ENCODE data around the gene CRADD.
"Not testable (repeated sequence)": the region's sequence is repeated elsewhere in the genome, so short reads cannot be mapped to it uniquely, and the experiment has no call there.

Gene CRADD

DNA sequence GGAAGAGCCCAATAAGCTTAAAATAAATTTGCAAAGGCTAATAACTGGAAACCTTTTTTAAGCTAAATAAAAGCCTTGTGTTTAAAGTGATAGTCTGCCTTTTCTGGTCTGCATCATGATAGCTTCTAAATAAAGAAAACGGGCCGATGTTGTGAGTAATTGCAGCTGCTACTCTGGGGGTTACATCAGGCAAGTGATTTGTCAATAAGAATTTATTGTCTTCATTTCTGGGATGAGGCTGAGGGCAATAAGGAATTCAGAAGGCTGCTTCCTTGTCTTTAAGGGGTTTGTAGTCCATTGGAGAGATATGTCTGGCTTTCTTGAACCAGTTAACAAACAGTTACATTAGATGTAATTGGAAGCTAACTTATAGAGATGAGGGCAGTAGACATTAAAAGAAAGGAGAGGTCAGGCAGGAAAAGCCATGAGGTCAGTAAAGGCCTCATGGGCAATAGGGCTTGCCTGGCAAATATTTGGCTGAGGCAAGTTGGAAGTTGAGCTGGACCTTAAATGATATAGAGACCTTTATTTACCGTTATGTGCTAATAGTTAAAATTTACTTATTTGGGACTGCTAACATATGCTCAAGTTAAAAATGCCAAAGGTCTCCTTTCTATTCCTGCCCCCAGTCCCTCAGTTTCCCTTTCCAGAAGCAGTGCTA is 85.0 kb downstream of the CRADD start:
- DNase-seq, result no peak

DNA sequence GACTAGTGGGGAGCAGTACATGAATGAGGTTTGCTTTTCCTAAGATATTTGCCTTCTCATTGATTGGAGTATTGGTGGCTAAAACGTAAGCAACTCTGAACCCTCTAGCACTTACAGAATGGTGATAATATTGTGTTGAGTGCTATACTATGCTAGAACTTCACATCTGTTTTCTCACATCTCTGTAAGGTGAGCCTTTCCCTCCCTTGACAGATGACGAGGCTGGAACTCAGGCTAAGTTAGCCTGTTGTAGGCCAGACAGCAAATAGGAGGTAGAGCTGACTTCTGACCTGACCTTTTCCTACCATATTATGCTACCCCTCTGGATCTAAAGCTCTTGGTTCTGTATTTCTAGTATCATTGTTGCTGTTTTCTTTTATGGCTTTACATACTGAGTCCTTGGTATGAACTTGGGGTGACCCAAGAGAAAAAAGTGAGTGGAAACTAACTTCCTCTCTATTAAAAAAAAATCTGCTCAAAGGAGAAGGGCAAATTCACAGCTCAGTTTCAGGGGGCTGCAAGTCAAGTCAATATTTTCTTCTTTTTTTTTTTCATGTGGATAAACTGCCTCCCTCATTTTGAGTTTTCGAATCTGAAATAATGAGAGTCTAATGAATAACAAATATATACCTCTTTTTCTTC is 85.9 kb downstream of the CRADD start:
- no peak for DNase-seq

GRCh38 chr12:93763746-93764147 is 86.6 kb downstream of the CRADD start:
- no peak for DNase-seq

DNA sequence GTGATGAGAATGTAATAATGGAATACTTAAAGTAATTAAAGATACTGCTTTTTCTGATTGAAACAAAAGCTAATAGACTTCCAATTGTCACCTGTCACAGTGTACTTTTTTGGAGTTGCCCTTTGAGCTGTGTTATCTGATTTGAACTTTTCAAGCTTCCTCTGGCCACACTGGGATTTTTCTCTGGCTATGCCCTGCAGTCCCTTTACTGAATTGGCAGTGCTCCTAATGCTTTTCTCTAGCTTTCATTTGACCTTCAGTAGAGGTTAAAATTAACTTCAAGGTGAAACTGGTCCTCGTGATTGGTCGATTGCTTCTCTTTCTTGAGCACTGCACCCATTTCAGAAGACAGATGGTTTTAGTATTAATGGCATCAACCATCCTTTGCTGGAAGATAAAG is 89.2 kb downstream of the CRADD start:
- no peak for DNase-seq

- no peak for DNase-seq
These were observed 89.8 kb downstream of the CRADD start for GRCh38 chr12:93766796-93767523.

- no peak for DNase-seq
These were observed 90.3 kb downstream of the CRADD start for GRCh38 chr12:93767524-93767863.

GRCh38 chr12:93772003-93772700 is 95.0 kb downstream of the CRADD start:
- DNase-seq, result no peak

DNA sequence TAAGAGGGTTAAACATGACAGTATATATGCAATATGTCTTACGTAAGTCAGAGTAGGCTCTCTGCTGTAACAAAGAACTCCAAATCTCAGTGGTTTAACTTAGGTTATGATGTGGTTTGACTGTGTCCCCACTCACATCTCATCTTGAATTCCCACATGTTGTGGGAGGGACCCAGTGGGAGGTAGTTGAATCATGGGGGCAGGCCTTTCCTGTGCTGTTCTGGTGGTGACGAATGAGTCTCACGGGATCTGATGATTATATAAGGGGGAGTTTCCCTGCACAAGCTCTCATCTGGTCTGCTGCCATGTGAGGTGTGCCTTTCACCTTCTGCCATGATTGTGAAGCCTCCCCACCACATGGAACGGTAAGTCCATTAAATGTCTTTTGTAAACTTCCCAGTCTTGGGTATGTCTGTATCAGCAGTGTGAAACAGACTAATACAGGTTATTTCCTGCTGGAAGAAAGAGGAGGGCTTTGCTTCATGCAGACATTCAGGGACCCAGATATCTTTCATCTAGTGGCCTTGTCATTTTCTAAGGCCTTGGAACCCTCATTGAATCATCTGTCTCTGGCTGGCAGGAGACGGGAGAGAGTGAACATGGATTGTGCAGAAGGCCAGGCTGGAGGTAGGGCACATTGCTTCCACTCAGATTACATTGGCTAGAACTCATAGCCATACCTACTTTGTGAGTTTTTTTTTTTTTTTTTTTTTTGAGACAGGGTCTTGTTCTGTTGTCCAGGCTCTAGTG is 96.1 kb downstream of the CRADD start:
- DNase-seq, result no peak

- no peak for DNase-seq
These were observed 99.4 kb downstream of the CRADD start for GRCh38 chr12:93776581-93777018.

DNA sequence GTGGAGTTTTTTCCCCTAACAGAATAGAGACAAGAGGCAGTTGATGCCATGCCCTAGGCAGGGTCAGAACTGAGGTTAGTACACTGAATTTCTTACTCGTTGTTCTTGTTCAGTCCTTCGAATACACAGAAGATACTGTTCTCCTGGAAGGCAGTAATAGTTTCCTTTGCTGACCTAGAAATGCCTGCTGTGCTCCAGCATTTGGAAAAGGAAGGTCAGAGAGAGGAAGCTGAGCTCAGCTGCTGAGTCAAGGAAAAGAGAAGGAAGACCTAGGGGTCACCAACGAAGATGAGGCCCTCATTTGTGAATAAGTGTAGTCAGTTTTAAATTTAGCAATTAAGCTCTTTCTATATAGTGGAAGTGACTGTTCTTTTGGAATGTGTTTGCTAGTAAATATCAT is 100.1 kb downstream of the CRADD start:
- DNase-seq, result no peak

DNA sequence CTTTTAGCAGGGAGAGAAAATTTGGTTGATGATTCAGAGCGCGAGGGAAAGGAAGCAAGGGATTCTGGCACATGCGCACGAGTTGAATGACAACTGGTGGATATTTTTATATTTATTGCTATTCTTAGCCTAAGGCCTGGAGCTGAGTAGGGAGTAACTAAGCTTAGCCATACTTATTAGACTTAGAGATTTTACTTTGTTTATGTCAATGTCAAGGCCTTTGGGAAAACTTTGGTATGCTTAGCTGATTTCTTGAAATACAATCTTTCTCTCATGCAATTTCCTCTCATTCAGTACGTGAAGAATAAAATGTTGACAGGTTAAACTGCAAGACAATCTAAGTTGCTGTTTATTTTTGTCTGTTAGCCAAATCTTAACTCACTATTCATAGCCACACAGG is 101.1 kb downstream of the CRADD start:
- DNase-seq, result no peak

GRCh38 chr12:93778766-93779165 is 101.6 kb downstream of the CRADD start:
- DNase-seq, result no peak

GRCh38 chr12:93780101-93780641 is 103.0 kb downstream of the CRADD start:
- no peak for DNase-seq

GRCh38 chr12:93780886-93781285 is 103.7 kb downstream of the CRADD start:
- not testable (repeated sequence) for DNase-seq

- DNase-seq, result not testable (repeated sequence)
These were observed 104.8 kb downstream of the CRADD start for GRCh38 chr12:93781961-93782360.

DNA sequence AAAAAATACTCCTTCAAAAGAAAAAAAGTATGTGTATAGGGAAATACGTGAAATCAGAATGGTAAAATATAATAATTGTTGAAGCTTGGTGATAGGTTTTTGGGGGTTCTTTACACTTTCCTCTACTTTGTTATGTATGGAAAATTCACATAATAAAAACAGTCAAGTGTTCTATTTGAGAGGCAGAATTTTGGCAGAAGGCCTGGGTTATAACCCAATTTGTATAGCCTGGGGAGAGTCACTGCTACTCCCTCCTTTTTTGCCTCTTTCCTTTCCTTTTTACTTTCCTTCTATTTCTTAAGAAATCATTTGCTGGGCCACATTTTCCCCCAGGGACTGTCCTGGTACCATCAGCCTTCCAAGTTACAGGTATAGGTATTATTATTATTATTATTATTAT is 105.7 kb downstream of the CRADD start:
- no peak for DNase-seq

DNA sequence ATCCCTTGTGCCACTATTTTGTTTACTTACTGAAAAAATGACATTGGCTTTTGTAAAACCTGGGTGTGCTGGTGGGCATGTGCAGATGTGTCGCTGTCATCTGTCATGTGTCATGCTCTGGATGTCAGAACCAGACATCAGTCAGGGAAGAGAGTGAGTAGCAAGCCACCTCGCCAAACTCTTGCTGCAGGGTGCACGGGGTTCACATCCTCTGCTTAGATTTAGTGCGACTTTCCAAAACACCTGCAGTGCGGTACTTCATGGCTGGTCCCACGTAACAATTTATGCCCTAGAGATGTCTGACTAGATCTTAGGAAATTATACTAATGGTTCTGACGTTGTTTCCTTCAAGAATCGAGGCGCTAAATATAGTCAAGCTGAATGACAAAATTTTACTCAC is 106.7 kb downstream of the CRADD start:
- no peak for DNase-seq

- DNase-seq, result peak; percentile 44
These were observed 107.3 kb downstream of the CRADD start for GRCh38 chr12:93784339-93785086.

- DNase-seq, result no peak
These were observed 108.3 kb downstream of the CRADD start for GRCh38 chr12:93785249-93786010.

- no peak for DNase-seq
These were observed 109.7 kb downstream of the CRADD start for GRCh38 chr12:93786656-93787397.

Measured in DMS 273 treated with DMSO at 0.1 percent for 48 hours (cell line).